HG03139 (cell line): ENCODE data around the gene TMEM225.
"Not testable (repeated sequence)": the region's sequence is repeated elsewhere in the genome, so short reads cannot be mapped to it uniquely, and the experiment has no call there.

Experiments used
- ATAC-seq: cut with Tn5 transposase; IDR thresholded peaks from one replicate; pipeline ENCODE4 v1.9.1; 2021; ENCODE audit not compliant: unreplicated experiment

TMEM225 gene

GRCh38 chr11:123885570-123885969 is at the start of gene TMEM225:
Gene TMEM225, minus strand, starts transcription at chr11:123885670. Its CDS starts 245 bp downstream, at chr11:123885425.
- no peak for ATAC-seq

- ATAC-seq = no peak
Observed at GRCh38 chr11:123924027-123924426, 38.6 kb upstream of the TMEM225 start.

GRCh38 chr11:123920943-123921342 is 35.5 kb upstream of the TMEM225 start:
- ATAC-seq = no peak

GRCh38 chr11:123905826-123906225 is 20.4 kb upstream of the TMEM225 start:
- no peak for ATAC-seq

- no peak for ATAC-seq
Observed at GRCh38 chr11:123904932-123905331, 19.5 kb upstream of the TMEM225 start.

- ATAC-seq = peak; percentile 68
Observed at GRCh38 chr11:123903932-123904331, 18.5 kb upstream of the TMEM225 start.

- ATAC-seq = no peak
Observed at GRCh38 chr11:123901867-123902266, 16.4 kb upstream of the TMEM225 start, which contains the start of gene OR8D4. Gene OR8D4, plus strand, starts transcription at chr11:123902167. Its CDS starts 4,265 bp downstream, at chr11:123906432.

- no peak for ATAC-seq
Observed at GRCh38 chr11:123899792-123900191, 14.3 kb upstream of the TMEM225 start.

- ATAC-seq = no peak
Observed at GRCh38 chr11:123892031-123892430, 6.6 kb upstream of the TMEM225 start.

- no peak for ATAC-seq
Observed at GRCh38 chr11:123880912-123881311, 4.6 kb downstream of the TMEM225 start.

GRCh38 chr11:123867795-123868194 is 17.7 kb downstream of the TMEM225 start:
- ATAC-seq = not testable (repeated sequence)

GRCh38 chr11:123865293-123865692 is 20.2 kb downstream of the TMEM225 start:
- not testable (repeated sequence) for ATAC-seq

GRCh38 chr11:123859731-123860130 is 25.7 kb downstream of the TMEM225 start:
- no peak for ATAC-seq

GRCh38 chr11:123856444-123856843 is 29.0 kb downstream of the TMEM225 start:
- ATAC-seq = no peak

- no peak for ATAC-seq
Observed at GRCh38 chr11:123853038-123853437, 32.4 kb downstream of the TMEM225 start.

GRCh38 chr11:123852321-123852720 is 33.1 kb downstream of the TMEM225 start:
- no peak for ATAC-seq

GRCh38 chr11:123851110-123851509 is 34.4 kb downstream of the TMEM225 start:
- ATAC-seq = no peak

GRCh38 chr11:123841174-123841573 is 44.3 kb downstream of the TMEM225 start:
- ATAC-seq = no peak

- ATAC-seq = no peak
Observed at GRCh38 chr11:123839131-123839530, 46.3 kb downstream of the TMEM225 start.

GRCh38 chr11:123838659-123839058 is 46.8 kb downstream of the TMEM225 start:
- ATAC-seq = no peak

- ATAC-seq = no peak
Observed at GRCh38 chr11:123838199-123838598, 47.3 kb downstream of the TMEM225 start.

GRCh38 chr11:123833095-123833494 is 52.4 kb downstream of the TMEM225 start:
- ATAC-seq = no peak
